H9 (cell line): ENCODE measurements around the gene SLC39A10. TPM values are rescaled to one million over a fixed set of nuclear protein-coding genes. Genes with fewer than 3 reads are reported as not detected.

Source experiments
- DNase-seq: peaks from one replicate; pipeline ENCODE4 v3.0.0-alpha.2; 2017
- H2AFZ ChIP-seq: one replicate; pipeline ENCODE4 v1.6.1; 2013; ENCODE audit warnings: mild to moderate bottlenecking, low read length, control low read depth, moderate library complexity
- H2AK5ac ChIP-seq: 2 replicates; pipeline ENCODE4 v1.6.1; 2013; ENCODE audit warnings: low read length, control low read depth, mixed read lengths; ENCODE audit not compliant: insufficient read length
- H2BK120ac ChIP-seq: one replicate; pipeline ENCODE4 v1.6.1; 2013; ENCODE audit warnings: low read depth, mild to moderate bottlenecking, low read length, control low read depth, inconsistent platforms; ENCODE audit not compliant: poor library complexity, severe bottlenecking
- H2BK12ac ChIP-seq: 2 replicates; pipeline ENCODE4 v1.6.1; 2013; ENCODE audit warnings: low read length, control low read depth, mixed read lengths, low read depth; ENCODE audit not compliant: insufficient read length
- H2BK15ac ChIP-seq: 2 replicates; pipeline ENCODE4 v1.6.1; 2013; ENCODE audit warnings: low read depth, low read length, control low read depth
- H2BK20ac ChIP-seq: one replicate; pipeline ENCODE4 v1.6.1; 2013; ENCODE audit warnings: low read depth, mild to moderate bottlenecking, low read length, control low read depth, inconsistent platforms; ENCODE audit not compliant: poor library complexity, severe bottlenecking
- H2BK5ac ChIP-seq: 2 replicates; pipeline ENCODE4 v1.6.1; 2013; ENCODE audit warnings: low read length, control low read depth, mixed read lengths; ENCODE audit not compliant: insufficient read length
- H3K14ac ChIP-seq: 2 replicates; pipeline ENCODE4 v1.6.1; 2013; ENCODE audit warnings: low read length, control low read depth; ENCODE audit not compliant: insufficient read depth
- H3K18ac ChIP-seq: 2 replicates; pipeline ENCODE4 v1.6.1; 2013; ENCODE audit warnings: low read depth, mild to moderate bottlenecking, mixed read lengths, low read length, control low read depth; ENCODE audit not compliant: insufficient read length
- H3K23ac ChIP-seq: 2 replicates; pipeline ENCODE4 v1.6.1; 2013; ENCODE audit warnings: low read length, control low read depth, mixed read lengths, low read depth; ENCODE audit not compliant: insufficient read length
- H3K23me2 ChIP-seq: 2 replicates; pipeline ENCODE4 v1.6.1; 2013; ENCODE audit warnings: low read depth, mild to moderate bottlenecking, mixed read lengths, low read length, control low read depth; ENCODE audit not compliant: insufficient read length, poor library complexity, severe bottlenecking
- H3K27ac ChIP-seq: 2 replicates; pipeline ENCODE4 v1.5.1; 2013; ENCODE audit warnings: low read length, control low read depth, mixed read lengths, low read depth; ENCODE audit not compliant: insufficient read length
- H3K27me3 ChIP-seq: 2 replicates; pipeline ENCODE4 v1.6.1; 2013; ENCODE audit warnings: low read length, control low read depth, inconsistent platforms; ENCODE audit not compliant: insufficient read depth
- H3K4ac ChIP-seq: 2 replicates; pipeline ENCODE4 v1.6.1; 2013; ENCODE audit warnings: low read depth, mild to moderate bottlenecking, control low read depth, inconsistent platforms, low read length, moderate library complexity
- H3K4me1 ChIP-seq: 2 replicates; pipeline ENCODE4 v1.6.1; 2013; ENCODE audit warnings: low read length, control low read depth, inconsistent platforms; ENCODE audit not compliant: insufficient read depth
- H3K4me2 ChIP-seq: 2 replicates; pipeline ENCODE4 v1.6.1; 2013; ENCODE audit warnings: low read length, control low read depth, mixed read lengths; ENCODE audit not compliant: insufficient read length, insufficient read depth
- H3K56ac ChIP-seq: 2 replicates; pipeline ENCODE4 v1.6.1; 2013; ENCODE audit warnings: low read depth, mild to moderate bottlenecking, mixed read lengths, low read length, control low read depth; ENCODE audit not compliant: insufficient read length
- H3K79me1 ChIP-seq: 2 replicates; pipeline ENCODE4 v1.6.1; 2013; ENCODE audit warnings: low read depth, mild to moderate bottlenecking, moderate library complexity, low read length, control low read depth, inconsistent platforms; ENCODE audit not compliant: insufficient read depth, poor library complexity, severe bottlenecking
- H3K79me2 ChIP-seq: 2 replicates; pipeline ENCODE4 v1.6.1; 2013; ENCODE audit warnings: low read length, control low read depth, inconsistent platforms; ENCODE audit not compliant: insufficient read depth
- H3K9ac ChIP-seq: 2 replicates; pipeline ENCODE4 v1.6.1; 2013; ENCODE audit warnings: low read length, control low read depth, mixed read lengths; ENCODE audit not compliant: insufficient read length; ENCODE audit errors: extremely low read depth
- H3K9me3 ChIP-seq: one replicate; pipeline ENCODE4 v1.6.1; 2013; ENCODE audit warnings: low read depth, low read length, inconsistent platforms; ENCODE audit not compliant: control insufficient read depth
- H3T11ph ChIP-seq: one replicate; pipeline ENCODE4 v1.6.1; 2013; ENCODE audit warnings: mild to moderate bottlenecking, low read length, control low read depth, inconsistent platforms
- H4K20me1 ChIP-seq: one replicate; pipeline ENCODE4 v1.6.1; 2013; ENCODE audit not compliant: control insufficient read depth, insufficient read length, insufficient read depth
- H4K5ac ChIP-seq: 2 replicates; pipeline ENCODE4 v1.6.1; 2013; ENCODE audit warnings: low read depth, mild to moderate bottlenecking, mixed read lengths, low read length, control low read depth; ENCODE audit not compliant: insufficient read length
- H4K8ac ChIP-seq: replicated peaks from 2 replicates; pipeline ENCODE4 v1.6.1; 2013; ENCODE audit warnings: low read length, control low read depth, mixed read lengths, low read depth; ENCODE audit not compliant: insufficient read length
- H4K91ac ChIP-seq: 2 replicates; pipeline ENCODE4 v1.6.1; 2013; ENCODE audit warnings: low read depth, mild to moderate bottlenecking, moderate library complexity, mixed read lengths, low read length, control low read depth; ENCODE audit not compliant: insufficient read length
- H3K27ac Mint-ChIP-seq, 3 experiments: 2 replicates in 2 of 3; 3 replicates in 1 of 3; pipeline ENCODE4 v1.8.0; 2020 to 2021; ENCODE audit warnings: mixed read lengths in 3 of 3, mild to moderate bottlenecking in 1 of 3, moderate library complexity in 1 of 3
- H3K27me3 Mint-ChIP-seq: 2 replicates; pipeline ENCODE4 v1.8.0; 2021; ENCODE audit warnings: low read depth, mild to moderate bottlenecking, moderate library complexity, mixed read lengths
- H3K36me3 Mint-ChIP-seq, 3 experiments: 2 replicates in 2 of 3; 3 replicates in 1 of 3; pipeline ENCODE4 v1.8.0; 2020 to 2021; ENCODE audit warnings: low read depth in 3 of 3, mixed read lengths in 3 of 3; ENCODE audit not compliant: insufficient read depth in 1 of 3
- H3K4me1 Mint-ChIP-seq, 2 experiments: 2 replicates each; pipeline ENCODE4 v1.8.0; 2020; ENCODE audit warnings: mixed read lengths in 2 of 2
- H3K4me3 Mint-ChIP-seq, 2 experiments: 2 replicates in 1 of 2; 3 replicates in 1 of 2; pipeline ENCODE4 v1.8.0; 2020 to 2021; ENCODE audit warnings: mild to moderate bottlenecking in 2 of 2, mixed read lengths in 2 of 2, moderate library complexity in 1 of 2
- H3K9me3 Mint-ChIP-seq, 2 experiments: 2 replicates in 1 of 2; 3 replicates in 1 of 2; pipeline ENCODE4 v1.8.0; 2020; ENCODE audit warnings: mild to moderate bottlenecking in 2 of 2, mixed read lengths in 2 of 2, moderate library complexity in 1 of 2
- CTCF ChIP-seq: fragments of 200-600 bp; sonication (generic); conservative IDR thresholded peaks from 3 replicates; pipeline ENCODE4 v1.8.0; 2021; ENCODE audit warnings: antibody characterized with exemption, mild to moderate bottlenecking
- WGBS: extraction: QIAGEN DNeasy Blood & Tissue Kit; methylation state at CpG from one replicate; pipeline ENCODE4 v1.1.7; 2013; ENCODE audit warnings: missing lambda C conversion rate, low lambda C conversion rate, mixed read lengths; ENCODE audit not compliant: insufficient read length; ENCODE audit errors: extremely low coverage; 5-methylcytosine and 5-hydroxymethylcytosine counted together
- total RNA-seq: library from RNA; stranded (reverse); gene quantifications from 2 replicates; pipeline ENCODE4 v1.2.1, GENCODE V29; 2021

Gene SLC39A10
- total RNA-seq, 1 experiment from 2014 or later = 161 TPM

GRCh38 chr2:195697681-195698220 lies 40.7 kb downstream of the SLC39A10 start:
- H3K79me2 ChIP-seq = peaks cover 7% of the 10 kb centered on the region; the same call in 1 of the 2 replicates
- no peak overlapping the region for H3K9ac ChIP-seq
- Mint-ChIP-seq H3K4me3 (no peak overlapping the region), H3K9me3 (peaks cover 14 to 22% of the 10 kb centered on the region in 2 experiments; a peak in 4 of 5 replicates), H3K27me3 (no peaks in the 10 kb centered on the region), H3K4me1 (peaks cover 34 to 38% of the 10 kb centered on the region in 2 experiments), H3K27ac (0 out of 7 replicates have a peak overlapping the region, but pooled peaks of 1 of the 3 experiments have one; percentile 78), H3K36me3 (peaks cover 14 to 47% (median 38%) of the 10 kb centered on the region in 3 experiments)
- no peak overlapping the region for H3K4me2 ChIP-seq
- H3K27ac ChIP-seq = no peak overlapping the region
- no peak overlapping the region for H2AFZ ChIP-seq
- H3K14ac ChIP-seq = no peak overlapping the region
- no peak for TF ChIP-seq CTCF
- no peaks in the 10 kb centered on the region for H3K9me3 ChIP-seq
- no peak for DNase-seq
- no peaks in the 10 kb centered on the region for H4K20me1 ChIP-seq
- no peak overlapping the region for H2BK5ac ChIP-seq
- no peak overlapping the region for H3T11ph ChIP-seq
- H2BK120ac ChIP-seq = no peak overlapping the region
- H3K4me1 ChIP-seq = peaks cover 5% of the 10 kb centered on the region; the same call in 1 of the 2 replicates
- H2BK15ac ChIP-seq = no peak overlapping the region
- no peak overlapping the region for H3K4ac ChIP-seq
- no CpG with 5 or more reads among the region's 3 CpGs for WGBS
- H3K23me2 ChIP-seq = no peaks in the 10 kb centered on the region
- no peak overlapping the region for H3K18ac ChIP-seq
- H4K91ac ChIP-seq = no peak overlapping the region
- no peak overlapping the region for H2AK5ac ChIP-seq
- no peak overlapping the region for H4K8ac ChIP-seq
- H2BK20ac ChIP-seq = no peak overlapping the region
- no peak overlapping the region for H3K23ac ChIP-seq
- no peak overlapping the region for H2BK12ac ChIP-seq
- no peaks in the 10 kb centered on the region for H3K27me3 ChIP-seq
- H4K5ac ChIP-seq = no peak overlapping the region
- H3K56ac ChIP-seq = no peak overlapping the region
- H3K79me1 ChIP-seq = peaks cover 8% of the 10 kb centered on the region
